ENCODE measurements around the gene DMAC2L.
"Not testable (repeated sequence)": the region's sequence is repeated elsewhere in the genome, so short reads cannot be mapped to it uniquely, and the experiment has no call there.

The DMAC2L gene, protein sequence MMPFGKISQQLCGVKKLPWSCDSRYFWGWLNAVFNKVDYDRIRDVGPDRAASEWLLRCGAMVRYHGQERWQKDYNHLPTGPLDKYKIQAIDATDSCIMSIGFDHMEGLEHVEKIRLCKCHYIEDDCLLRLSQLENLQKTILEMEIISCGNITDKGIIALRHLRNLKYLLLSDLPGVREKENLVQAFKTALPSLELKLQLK

GRCh38 chr14:50311972-50312733 is at the start of gene DMAC2L, which contains the start of gene L2HGDH:
DMAC2L (plus strand) TSS chr14:50312324; CDS start chr14:50321488, 9,164 bp downstream.
L2HGDH (minus strand) TSS chr14:50312229; CDS start chr14:50312150, 79 bp downstream.
- DNase-seq: peak; percentile 96

DNA sequence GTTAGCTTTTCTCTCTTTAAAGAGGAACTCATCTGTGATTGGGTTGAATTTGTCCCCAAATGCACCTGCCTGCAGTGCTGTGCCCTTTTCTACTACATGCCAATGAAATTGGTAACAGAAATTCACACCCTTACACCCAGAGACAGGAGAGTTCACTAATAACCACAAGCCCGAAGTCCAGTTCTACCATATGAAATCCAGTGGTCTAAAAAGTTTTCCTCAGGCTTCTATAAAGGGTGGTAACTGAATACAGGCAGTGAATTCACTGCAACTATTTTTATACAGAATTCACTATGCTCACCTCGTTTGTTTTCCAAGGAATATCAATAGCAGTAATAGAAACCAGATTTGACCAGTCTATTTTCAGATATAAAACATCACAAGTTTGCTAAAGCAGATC is 49.3 kb upstream of the DMAC2L start:
- DNase-seq: no peak

GRCh38 chr14:50263321-50263720 is 48.8 kb upstream of the DMAC2L start:
- no peak for DNase-seq

- no peak for DNase-seq
These were observed 47.1 kb upstream of the DMAC2L start for GRCh38 chr14:50265029-50265428.

DNA sequence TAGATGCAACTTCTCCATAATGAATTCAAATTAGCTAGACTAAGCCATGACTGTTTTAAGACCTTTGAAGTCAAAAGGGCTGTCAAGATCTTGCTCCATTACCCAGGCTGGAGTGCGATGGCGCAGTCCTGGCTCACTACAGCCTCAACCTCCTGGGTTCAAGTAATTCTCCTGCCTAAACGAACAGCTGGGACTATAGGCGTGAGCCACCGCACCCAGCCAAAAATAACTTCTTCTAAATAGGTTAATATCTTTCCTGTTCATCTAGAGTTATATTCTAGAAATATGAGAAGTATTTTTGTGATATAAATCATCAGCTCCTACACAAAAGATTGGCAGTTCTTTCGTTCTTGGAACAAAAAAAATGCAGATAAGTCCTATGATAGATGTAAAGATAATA is 41.2 kb upstream of the DMAC2L start:
- no peak for DNase-seq

DNA sequence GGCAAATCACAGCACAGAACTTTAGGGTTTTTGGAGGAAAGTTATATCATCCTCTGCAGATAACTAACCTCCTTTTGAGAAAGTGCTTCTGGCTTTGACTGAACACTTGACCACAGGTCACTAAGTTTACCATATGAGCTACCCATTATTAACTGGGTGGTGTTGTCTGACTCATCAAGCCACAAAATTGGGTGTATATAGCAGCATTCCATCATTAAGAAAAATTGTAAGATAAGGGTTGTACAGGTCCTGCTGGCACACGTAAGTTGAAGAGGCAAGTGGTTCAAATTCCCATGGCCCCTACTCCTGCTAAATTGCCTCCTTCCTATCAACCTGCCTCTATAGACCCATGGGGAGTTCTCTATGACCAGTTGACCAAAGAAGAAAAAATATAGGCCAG is 39.6 kb upstream of the DMAC2L start:
- no peak for DNase-seq

- DNase-seq: no peak
These were observed 26.3 kb upstream of the DMAC2L start for GRCh38 chr14:50285861-50286260.

DNA sequence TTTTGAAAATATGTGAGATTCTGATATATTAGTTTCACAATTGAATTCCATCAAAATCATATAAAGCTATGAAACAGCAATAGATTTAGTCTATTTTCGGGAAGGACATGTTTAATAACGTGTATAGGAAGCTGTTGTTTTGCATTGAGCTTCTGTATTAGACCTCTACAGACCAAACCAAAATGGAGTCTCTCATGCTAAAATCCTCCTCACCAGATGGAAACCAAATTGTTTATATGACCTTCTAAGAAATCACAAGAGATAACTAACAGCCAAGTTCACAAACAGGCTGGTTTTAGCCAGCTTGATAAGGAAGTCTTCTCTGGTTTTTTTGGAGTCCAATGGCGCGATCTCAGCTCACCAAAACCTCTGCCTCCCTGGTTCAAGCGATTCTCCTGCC is 24.0 kb upstream of the DMAC2L start:
- no peak for DNase-seq

DNA sequence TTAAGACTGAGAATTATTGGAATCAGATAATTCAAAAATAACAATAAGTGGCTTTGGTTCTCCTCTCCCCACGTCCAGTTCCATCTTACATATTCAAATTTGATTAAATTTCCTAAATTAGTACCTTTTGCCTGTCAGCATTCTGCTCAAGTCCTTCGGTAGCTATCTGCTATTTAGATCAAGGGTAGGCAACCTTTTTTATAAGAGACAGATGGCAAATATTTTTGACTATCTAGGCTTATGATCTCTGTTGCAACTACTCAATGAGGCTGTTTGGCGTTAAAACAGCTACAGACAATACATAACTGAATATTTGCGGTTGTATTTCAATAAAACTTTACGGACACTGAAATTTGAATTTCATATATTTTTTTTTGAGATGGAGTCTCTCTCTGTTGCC is 21.8 kb upstream of the DMAC2L start:
- DNase-seq: no peak

- DNase-seq: no peak
These were observed 12.5 kb upstream of the DMAC2L start for GRCh38 chr14:50299585-50299984.

DNA sequence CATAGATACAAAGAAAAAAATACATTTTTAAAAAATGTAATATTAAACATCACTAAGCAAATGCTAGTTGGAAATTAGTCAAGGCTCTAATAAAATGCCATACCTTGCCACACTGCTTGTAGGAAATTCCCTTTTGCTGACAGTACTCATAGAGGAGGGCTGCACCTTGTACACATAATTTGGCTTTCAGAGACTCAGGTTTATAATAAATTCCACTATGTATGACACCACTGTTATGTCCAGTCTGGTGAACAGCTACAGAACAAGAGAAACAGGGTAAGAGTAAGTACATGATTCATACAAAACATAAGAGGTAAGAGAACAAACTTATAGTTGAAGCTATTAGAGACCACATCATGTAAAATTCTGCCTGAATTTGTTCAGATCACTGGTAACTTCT is 10.2 kb upstream of the DMAC2L start:
- no peak for DNase-seq

DNA sequence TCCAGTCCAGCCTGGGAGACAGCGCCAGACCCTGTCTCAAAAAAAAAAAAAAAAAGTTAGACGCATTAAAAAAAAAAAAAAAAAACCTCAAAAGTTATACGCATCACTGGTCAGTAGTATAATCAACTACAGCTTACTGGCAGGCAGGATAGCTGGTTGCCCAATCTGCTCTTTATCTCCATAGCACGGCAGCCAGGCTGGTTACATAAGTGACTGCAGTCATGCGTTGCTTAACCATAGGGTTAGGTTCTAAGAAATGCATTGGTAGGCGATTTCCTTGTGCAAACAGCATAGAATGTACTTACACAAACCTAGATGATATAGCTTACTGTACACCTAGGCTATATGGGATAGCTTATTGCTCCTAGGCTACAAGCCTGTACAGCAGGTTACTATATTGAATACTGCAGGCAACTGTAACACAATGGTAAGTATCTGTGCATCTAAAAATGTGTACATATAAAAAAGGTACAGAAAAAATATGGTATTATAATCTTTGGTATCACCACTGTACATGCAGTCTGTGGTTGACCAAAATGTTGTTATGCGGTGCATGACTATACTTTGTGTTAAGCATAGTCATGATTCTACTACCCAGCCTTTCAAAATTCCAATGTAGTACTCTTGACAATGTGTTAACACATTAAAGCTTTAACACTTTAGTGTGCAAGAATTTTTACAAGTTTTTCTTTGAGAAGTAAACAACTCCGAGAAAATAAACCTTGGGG is 8.2 kb upstream of the DMAC2L start:
- DNase-seq: peak; percentile 34

DNA sequence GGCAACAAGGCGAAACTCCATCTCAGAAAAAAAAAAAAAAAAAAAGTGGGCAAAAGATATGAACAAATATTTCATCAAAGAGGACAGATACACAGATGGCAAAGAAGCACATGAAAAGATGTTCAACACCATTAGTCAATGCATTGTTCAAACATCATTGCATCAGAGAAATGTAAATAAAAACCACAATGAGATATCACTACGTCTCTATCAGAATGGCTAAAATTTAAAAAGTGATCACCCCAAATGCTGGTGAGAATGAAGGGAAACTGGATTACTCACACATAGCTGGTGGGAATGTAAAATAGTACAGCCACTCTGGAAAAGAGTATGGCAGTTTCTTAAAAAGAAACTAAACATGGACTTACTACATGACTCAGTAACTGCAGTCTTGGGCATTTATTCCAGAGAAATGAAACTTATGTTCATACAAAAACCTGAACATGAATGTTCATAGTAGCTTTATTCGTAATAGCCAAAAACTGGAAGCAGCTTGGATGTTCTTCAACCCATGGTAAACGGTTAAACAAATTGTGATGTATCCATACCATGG is 3.7 kb upstream of the DMAC2L start:
- DNase-seq: no peak

DNA sequence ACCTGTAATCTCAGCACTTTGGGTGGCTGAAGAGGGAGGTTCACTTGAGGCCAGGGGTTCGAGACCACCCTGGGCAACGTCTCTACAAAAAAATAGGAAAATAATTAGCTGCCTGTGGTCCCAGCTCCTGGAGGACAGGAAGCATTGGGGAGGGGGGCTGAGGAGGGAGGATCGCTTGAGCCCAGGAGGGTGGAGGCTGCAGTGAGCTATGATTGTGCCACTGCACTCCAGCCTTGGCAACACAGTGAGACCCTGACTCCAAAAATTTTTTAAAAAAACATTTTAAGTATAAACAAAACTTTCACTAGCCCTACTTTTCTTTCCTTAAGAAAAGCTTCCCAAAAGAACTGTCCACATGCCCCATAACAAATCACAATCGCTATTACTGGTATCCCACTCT is 1.7 kb upstream of the DMAC2L start:
- no peak for DNase-seq

DNA sequence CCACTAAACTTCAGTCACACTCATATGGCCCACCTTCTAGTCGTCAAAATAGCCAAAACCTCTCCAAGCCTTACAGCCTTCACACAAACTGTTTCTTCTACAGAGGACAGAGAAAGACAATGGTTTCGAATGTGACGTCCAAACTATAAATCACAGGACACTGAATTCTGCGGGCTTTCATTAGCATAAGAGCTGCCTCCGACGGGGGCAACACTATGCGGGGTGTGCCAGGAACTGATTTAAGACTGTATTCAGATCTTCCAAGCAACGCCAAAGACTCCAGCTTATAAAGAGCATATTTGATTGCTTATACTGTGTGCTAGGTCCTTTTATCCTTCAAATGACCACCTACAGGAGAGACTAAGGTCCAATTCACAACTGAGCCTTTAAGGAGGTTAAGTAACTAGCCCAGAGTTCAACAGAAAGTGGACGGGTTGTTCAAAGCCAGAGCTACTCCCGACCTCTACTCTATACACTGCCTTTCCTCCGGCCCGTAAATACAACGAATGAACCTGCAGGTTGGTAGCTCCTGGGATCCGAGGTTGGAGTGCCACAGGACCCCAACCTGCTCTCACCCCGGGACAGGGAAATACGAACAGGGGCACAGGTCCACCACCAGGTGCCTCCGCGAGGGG is 670 bp upstream of the DMAC2L start:
- no peak for DNase-seq

DNA sequence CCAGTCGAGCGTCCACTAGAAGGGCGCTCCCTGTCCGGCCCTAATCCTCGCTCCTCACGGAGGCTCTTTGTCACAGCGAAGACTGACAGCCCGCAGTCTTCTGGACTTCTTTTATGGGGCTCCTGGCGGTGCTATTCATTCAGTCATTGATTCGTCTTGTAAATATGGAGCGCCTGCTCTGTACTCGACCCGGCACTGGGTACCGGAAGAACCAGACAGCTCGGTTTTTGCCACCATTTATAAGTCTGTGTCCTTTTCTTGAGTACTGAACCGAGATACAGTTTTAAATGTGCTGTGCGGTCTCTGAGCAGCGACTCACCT is 570 bp downstream of the DMAC2L start:
- DNase-seq: no peak

DNA sequence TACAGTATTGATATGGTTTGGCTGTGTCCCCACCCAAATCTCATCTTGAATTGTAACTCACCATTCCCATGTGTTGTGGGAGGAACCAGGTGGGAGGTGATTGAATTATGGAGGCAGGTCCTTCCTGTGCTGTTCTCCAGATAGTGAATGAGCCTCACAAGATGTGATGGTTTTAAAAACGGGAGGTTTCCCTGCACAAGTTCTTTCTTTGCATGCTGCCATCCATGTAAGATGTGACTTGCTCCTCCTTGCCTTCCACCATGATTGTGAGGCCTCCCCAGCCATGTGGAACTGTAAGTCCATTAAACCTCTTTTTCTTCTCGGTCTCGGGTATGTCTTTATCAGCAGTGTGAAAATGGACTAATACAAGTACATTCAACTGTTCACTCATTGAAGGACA is 2.0 kb downstream of the DMAC2L start:
- not testable (repeated sequence) for DNase-seq

- DNase-seq: no peak
These were observed 6.0 kb downstream of the DMAC2L start for GRCh38 chr14:50318031-50318626.

GRCh38 chr14:50319293-50319692 is 7.2 kb downstream of the DMAC2L start:
- DNase-seq: no peak

- DNase-seq: no peak
These were observed 7.6 kb downstream of the DMAC2L start for GRCh38 chr14:50319721-50320120.

DNA sequence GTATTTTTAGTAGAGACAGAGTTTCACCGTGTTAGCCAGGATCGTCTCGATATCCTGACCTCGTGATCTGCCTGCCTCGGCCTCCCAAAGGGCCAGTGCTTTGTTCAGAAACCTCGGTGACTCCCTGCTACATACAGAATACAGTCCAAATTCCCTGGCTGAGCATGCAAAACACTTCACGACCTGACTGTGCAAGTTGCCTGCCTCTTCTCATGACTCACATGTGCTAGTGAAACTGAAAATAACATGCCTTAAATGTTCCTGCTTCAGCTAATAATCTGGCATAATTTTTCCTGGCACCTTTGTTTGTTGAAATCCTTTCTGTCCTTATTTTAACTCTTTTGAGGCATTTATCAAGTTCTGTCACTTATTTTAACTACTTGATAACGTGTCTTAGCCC is 8.2 kb downstream of the DMAC2L start:
- no peak for DNase-seq

GRCh38 chr14:50321009-50321660 is 9.0 kb downstream of the DMAC2L start:
- DNase-seq: peak; percentile 82
